Femur (tissue), 1 donor: ENCODE data around the gene ALG12.

Experiments used
- DNase-seq: peaks from one replicate; pipeline ENCODE4 v3.0.0-alpha.2; 2017

The ALG12 gene

GRCh38 chr22:49929994-49930575 is 11.8 kb upstream of the ALG12 start:
- DNase-seq, result no peak

GRCh38 chr22:49929211-49929979 is 11.2 kb upstream of the ALG12 start:
- peak; percentile 75 for DNase-seq

GRCh38 chr22:49928555-49929210 is 10.4 kb upstream of the ALG12 start:
- no peak for DNase-seq

- DNase-seq, result no peak
These were observed 9.9 kb upstream of the ALG12 start for GRCh38 chr22:49928185-49928495.

GRCh38 chr22:49927483-49928184 is 9.4 kb upstream of the ALG12 start:
- DNase-seq, result no peak

GRCh38 chr22:49926916-49927315 is 8.7 kb upstream of the ALG12 start:
- DNase-seq, result no peak

- no peak for DNase-seq
These were observed 7.4 kb upstream of the ALG12 start for GRCh38 chr22:49925525-49926128.

- no peak for DNase-seq
These were observed 6.0 kb upstream of the ALG12 start for GRCh38 chr22:49924113-49924833.

- no peak for DNase-seq
These were observed 5.2 kb upstream of the ALG12 start for GRCh38 chr22:49923445-49923844.

- no peak for DNase-seq
These were observed 4.7 kb upstream of the ALG12 start for GRCh38 chr22:49922926-49923325.

GRCh38 chr22:49922484-49922883 is 4.2 kb upstream of the ALG12 start:
- DNase-seq, result no peak

GRCh38 chr22:49921508-49922278 is 3.5 kb upstream of the ALG12 start:
- no peak for DNase-seq

- no peak for DNase-seq
These were observed 2.6 kb upstream of the ALG12 start for GRCh38 chr22:49920859-49921258.

GRCh38 chr22:49918911-49919881 is 958 bp upstream of the ALG12 start:
- peak; percentile 26 for DNase-seq

- peak; percentile 24 for DNase-seq
These were observed 1.4 kb downstream of the ALG12 start for GRCh38 chr22:49916831-49917230.

- no peak for DNase-seq
These were observed 2.6 kb downstream of the ALG12 start for GRCh38 chr22:49915610-49916009.

- DNase-seq, result peak; percentile 13
These were observed 4.0 kb downstream of the ALG12 start for GRCh38 chr22:49914256-49914655.

GRCh38 chr22:49913446-49913845 is 4.8 kb downstream of the ALG12 start:
- DNase-seq, result no peak

- no peak for DNase-seq
These were observed 5.2 kb downstream of the ALG12 start for GRCh38 chr22:49913026-49913425.

GRCh38 chr22:49911881-49912625 is 6.2 kb downstream of the ALG12 start:
- no peak for DNase-seq
